Stimulated activated CD8-positive, alpha-beta memory T cell treated with anti-CD3 and anti-CD28 coated beads, Interleukin-7, amount 100 ng/mL, for 4 hours (primary cell): ENCODE measurements around the gene ALPK3.

ENCODE experiments used
- DNase-seq, 2 donors: peaks; one replicate each; pipeline ENCODE4 v3.0.0-alpha.2; 2020; ENCODE audit warnings: low read depth in 2 of 2

Gene ALPK3

GRCh38 chr15:84922530-84922929 lies 105.4 kb downstream of the ALPK3 start:
- DNase-seq, result no peak
